NCI-H2107 (cell line): ENCODE measurements around the gene C12orf57.

Experiments
- DNase-seq: peaks from one replicate; lab custom pipeline; 2025; lab: John Stamatoyannopoulos, UW

Gene C12orf57

DNA sequence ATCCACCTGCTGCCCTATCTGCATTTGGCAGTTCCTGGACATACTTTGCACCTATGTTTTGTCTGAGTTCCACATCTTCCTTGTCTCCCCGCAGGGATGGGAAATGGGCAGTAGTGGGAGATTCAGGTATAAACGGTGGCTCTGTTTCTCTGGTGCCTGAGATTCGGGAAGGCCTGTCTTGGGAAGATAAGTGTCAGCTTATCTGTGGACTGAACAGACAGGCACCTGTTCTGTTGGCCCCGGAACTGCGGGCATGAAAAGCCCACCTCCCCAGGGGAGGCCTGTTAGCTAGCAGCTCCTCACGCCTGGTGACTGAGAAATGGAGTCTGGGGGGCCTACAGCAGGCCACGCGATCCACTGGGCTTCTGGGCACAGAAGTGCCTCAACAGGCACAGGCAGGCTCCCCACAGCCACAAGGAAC, 20.8 kb downstream of the C12orf57 start:
- no peak for DNase-seq

DNA sequence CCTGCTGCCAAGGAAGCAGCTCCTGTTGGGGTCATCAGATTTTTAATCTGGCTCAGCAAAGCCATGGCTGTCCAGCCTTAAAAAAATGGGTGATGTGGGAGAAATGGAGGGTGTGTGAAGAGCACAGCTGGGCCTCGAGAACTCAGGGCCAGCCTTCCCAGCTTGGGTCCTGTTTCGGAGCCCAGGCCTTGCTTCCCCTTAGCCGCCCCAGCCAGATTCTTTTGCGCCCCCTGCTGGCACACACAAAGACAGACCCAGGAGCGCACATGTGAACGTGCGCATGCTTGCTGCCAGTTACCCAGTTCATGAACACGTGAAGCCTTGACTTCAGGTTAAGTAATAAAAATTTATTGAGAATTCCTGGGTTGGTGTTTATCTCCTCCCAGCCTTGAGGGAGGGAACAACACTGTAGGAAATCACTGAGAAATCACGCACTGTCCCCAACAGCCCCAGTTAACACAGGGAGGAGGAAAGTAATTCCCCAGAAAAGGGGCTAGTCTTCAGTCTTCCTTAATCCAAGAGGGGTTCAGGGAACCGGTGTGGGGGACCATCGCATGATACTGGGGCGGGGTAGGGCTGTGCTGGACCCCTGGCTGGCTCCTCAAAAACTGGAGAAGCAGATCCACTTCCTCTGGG, 21.3 kb downstream of the C12orf57 start:
- peak; percentile 91 for DNase-seq

DNA sequence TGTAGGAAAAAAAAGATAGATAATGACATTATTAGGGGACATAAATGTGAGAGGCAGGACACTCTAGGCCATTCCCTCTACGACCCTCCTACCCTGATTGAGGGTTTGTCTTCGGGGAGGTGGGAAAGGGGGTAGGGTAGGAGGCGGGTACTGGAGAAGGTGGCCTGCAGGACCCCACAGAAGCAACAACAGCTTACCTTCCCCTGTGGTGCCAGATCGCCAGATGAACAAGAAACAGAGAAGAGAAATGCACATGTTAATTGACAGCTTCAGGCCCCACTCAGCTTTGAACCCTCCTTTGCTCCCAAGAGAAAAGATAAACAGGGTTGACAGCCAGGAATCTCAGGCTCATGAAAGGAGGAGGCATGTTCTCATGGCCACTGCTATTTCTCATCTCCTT, 21.9 kb downstream of the C12orf57 start:
- DNase-seq: no peak

DNA sequence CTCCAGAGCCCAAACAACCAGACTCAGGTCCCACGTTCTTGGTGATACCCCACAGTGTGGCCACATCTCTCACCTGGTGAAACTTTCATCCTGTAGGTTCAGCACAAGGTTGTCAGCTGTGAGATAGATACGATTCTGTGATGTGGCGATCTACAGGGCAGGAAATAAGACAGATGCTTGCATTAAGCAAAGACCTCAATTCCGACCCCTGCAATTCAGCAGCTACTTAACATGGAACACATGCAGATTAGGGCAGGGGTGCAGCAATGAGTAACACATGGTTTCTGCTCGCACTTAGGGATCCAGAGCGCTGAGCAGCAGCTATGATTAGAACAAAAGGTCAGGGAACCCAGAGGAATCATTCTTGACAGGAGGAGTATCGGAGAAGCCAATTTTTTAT, 22.5 kb downstream of the C12orf57 start:
- DNase-seq: no peak

DNA sequence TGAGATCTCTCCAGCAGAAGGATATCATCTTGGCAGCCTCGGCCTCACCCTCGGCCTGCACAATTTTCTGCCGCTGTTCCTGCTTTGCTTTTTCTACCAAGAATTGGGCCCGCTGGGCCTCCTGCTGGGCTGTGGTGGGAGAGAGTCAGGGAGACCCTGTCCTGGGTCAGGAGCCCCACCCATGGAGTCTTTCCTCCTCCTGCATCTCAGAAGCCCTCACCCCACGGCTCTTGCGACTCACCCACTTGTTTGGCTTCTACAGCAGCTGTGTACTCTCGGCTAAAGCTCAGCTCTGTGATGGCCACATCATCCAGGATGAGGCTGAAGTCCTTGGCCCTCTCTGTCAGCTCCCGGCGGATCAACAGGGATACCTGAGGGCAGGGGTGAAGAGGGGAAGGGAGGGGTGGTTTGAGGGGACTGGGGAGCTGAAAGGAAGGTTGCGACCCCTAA, 23.9 kb downstream of the C12orf57 start:
- no peak for DNase-seq

DNA sequence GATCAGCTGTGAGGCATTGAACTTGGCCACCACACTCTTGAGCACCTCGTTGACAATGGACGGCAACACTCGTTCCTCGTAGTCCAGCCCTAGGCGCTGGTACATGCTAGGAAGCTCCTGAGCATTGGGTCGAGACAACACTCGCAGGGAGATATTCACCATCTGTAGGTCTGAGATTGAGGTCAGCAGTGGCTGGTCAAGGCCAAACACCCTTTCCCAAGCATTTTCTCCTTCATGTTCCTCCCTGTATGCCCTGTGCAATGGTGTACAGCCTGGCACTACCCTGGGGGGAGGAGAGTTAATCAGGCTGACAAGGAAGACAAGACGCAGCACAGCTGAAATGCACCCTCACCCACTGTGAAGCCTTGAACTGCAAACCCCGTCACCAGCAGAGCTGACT, 24.6 kb downstream of the C12orf57 start:
- no peak for DNase-seq

DNA sequence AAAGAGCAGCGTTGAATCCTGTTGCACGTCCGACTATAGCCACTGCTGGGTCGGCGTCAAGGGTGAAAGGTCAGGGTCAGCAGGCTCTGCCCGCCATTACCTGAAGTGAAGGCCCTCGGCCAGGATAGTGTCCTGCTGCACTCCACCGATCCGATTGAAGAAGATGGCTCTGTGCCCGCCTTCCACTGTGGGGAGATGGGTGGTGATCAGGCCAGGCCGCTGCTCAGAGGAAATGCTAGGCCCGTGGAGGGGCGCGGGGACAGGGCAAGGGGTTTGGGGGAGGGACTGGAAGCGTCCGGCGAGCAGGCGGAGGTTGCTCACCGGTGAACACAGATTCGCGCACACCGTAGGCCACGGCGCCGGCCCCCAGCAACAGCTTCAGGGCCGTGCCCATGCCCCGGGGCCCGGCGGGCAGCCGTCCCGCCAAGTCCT, 26.3 kb downstream of the C12orf57 start:
- no peak for DNase-seq

DNA sequence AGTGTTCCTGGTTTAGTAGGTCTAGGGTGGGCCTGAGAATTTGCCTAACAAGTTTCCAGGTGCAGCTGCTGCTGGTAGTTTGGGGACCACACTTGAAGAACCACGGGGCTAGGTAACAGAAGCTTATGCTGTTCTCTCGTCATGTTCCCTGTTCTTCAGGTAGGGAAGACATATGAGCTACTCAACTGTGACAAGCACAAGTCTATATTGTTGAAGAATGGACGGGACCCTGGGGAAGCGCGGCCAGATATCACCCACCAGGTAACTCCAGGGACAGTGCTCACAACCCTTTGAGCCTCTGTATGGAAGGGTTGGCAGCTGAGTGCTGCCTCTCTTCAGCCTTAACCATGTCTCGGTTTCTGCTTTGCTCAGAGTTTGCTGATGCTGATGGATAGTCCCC, 30.4 kb downstream of the C12orf57 start:
- no peak for DNase-seq

DNA sequence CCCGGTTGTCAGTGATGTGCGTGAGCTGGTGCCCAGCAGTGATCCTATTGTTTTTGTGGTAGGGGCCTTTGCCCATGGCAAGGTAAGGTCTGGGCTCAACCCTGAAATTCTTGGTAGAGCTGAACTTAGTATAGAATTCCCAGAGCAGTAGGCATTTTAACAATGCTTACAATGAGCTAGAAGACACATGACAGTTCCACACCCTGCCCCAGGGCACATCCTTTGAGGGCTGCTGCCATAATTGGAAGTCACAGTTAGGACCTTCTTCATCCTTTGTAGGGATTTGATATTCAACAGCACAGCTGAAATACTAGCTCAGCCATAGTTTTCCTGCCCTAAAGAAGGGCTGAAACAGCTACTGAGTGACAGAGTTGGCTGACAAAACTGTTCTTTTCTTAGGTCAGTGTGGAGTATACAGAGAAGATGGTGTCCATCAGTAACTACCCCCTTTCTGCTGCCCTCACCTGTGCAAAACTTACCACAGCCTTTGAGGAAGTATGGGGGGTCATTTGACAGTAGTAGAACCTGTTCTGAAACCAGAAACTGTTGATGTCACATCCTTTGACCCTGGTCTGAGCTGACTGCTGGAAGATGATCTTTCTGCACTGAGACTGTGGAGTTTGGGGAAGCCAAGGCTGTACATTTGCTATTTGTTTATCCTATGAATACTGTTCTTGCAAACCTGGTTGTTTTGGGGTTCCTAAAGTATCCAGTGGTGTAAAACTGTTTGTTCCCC, 31.6 kb downstream of the C12orf57 start:
- DNase-seq: no peak

DNA sequence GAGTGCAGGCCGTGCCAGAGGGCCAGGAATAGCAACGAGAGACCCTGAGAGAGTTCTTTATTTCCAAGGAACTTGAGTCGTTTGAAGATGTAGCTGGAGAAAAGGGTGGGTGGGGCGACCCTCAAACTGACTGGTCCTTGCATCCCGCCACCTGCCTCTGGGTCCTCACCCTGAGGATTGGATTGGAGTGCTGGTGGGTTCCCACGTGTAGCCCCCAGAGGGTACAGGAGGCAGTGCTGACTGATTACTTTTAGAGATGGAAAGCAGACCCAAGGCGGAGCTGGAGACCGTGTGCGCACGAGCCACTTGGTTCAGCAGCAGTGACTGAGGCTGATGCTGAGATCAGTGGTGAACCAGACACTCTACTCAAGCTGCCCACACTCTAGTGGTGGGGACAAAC, 33.8 kb downstream of the C12orf57 start:
- DNase-seq: no peak

DNA sequence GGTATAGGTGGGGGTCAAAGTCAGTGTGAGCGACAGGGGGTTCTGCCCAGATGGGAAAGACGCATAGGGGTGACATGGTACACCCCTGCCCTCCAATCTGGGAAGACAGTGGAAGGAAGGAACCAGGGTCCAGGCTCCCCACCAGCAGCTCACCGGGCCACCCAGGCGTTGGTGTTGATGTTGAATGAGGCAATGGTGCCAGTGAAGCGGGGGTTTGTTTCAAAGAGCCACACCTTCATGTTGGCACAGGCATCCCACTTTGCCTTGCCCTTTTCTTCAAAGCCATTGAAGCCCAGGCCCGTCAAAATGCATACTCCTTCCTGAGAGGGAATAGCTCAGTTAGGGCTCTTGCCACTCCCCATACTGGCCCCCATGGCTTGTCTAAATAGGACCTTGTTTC, 34.4 kb downstream of the C12orf57 start:
- DNase-seq: no peak

DNA sequence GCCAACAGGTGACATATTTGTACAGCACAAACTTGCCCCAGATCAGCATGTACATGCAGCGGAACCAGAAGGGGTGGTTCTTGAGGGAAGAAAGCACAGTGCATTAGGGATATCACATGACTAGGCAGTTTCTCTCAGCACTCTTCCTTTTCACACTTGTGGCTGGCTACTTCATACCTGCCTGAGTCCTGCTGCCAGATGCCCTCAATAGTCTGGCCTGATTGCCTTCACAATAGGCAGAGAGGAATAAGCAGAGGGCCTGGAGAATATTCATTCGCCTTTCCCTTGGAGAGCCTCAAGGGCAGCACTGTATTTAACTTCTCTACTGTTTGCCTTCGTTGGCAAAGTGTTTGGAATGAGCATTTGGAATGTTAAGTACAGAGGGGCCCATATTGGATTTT, 34.8 kb downstream of the C12orf57 start:
- no peak for DNase-seq

DNA sequence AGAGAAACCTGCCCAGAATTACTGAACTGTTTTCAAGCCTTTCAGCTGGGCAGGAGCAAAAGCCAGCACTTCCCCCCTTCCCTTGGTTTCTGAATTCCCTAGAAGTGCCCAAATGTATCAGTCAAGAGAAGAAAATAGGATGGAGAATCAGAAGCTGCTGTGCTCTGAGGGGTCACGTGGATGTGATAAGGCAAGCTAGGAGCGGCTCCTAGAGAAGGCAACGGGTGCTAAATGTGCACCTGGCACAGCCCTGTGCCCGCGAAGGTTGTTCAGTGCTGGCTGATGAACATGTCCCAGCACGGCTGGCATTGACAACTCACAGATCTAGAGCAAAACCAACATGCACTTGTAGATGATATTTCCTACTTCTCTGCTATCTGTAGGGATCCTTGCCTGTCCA, 35.2 kb downstream of the C12orf57 start:
- no peak for DNase-seq

DNA sequence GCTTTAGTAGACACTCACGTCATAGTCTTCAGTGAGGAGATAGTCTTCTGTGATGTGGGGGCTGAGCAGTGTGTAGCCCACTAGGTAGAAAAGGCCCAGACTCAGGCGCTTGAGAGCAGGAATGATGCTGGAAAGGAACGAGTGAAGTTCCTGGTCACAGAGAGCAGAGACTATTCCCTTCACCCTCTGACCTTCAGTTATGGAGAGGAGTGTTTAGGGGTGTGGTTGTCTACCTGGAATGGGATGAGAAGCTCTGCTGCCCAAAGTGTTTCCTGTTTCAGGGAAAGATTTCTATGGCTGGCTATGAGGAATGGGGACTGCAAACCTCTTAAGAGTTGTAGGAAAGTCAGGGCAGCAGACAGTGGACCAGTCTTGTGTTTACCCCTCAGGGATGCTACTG, 35.6 kb downstream of the C12orf57 start:
- DNase-seq: no peak

DNA sequence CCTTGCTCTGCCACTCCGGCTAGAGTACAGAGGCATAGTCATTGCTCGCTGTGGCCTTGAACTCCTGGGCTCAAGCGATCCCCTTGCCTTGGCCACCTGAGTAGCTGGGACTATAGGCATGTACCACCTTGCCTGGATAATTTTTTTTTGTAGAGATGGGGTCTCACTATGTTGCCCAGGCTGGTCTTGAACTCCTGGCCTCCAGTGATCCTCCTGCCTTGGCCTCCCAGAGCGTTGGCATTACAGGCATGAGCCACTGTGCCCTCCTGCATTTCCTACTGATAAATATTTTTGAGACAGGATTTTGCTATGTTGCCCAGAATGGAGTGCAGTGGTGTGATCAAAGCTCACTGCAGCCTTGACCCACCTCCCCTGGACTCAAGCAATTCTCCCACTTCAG, 36.3 kb downstream of the C12orf57 start:
- no peak for DNase-seq

DNA sequence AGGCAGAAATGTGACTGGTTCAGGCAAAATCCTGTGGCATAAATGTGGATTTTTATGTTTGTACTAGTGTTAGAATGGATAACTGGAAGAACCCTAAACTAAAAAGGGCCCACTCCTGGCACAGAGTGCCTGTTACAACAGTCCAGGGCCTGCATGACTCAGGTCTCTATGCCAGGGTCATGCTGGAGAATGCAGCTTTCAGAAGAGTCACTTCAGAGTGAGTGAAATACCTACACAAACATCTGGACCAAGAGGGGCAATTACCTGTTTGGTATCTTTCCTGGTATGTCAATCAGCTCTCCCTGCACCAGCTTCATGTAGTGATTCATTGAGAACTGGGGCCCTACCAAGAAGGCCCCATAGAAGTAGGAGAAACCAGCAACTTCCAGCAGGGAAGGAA, 36.9 kb downstream of the C12orf57 start:
- no peak for DNase-seq

DNA sequence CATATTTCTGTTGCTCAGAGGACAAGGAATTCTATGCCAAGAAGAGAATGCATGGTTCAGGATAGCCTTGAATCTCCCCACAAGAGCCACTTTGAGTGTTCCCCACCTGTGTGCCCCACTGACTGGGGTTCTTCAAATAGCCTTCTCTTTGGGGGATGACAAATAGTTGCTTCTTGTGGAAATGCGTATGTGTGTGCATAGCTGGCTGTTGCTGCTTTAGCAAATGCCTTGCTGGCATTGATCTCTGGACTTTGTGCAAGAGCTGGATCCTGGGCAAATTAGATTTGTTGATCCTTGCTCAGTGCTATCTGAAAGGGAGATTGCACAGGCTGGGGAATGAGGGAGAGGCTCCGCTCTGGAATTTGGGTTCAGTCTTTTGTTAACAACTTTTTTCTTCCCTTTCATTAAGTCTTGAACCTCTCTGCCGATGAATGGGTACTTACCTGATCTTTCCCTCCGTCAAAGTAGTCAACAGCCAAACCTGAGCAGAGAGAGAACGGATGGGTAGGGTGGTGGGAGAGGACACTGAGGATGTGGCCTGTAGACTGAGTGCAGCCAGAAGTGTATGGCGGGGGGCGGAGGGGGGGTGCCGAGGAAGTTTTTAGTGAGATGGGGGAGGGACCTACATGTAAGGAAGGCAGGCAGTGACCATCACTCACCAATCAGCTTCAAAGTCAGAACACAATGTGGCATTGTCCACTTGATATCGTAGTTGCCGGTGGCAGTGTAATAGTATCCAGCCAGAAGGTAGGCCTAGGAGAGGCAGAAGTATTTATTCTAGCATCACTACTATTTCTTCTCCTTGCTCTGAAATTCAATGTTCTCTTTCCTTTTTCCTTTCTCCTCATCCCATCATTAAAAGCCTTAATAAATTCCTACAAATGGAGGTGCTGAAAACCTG, 37.6 kb downstream of the C12orf57 start:
- no peak for DNase-seq

DNA sequence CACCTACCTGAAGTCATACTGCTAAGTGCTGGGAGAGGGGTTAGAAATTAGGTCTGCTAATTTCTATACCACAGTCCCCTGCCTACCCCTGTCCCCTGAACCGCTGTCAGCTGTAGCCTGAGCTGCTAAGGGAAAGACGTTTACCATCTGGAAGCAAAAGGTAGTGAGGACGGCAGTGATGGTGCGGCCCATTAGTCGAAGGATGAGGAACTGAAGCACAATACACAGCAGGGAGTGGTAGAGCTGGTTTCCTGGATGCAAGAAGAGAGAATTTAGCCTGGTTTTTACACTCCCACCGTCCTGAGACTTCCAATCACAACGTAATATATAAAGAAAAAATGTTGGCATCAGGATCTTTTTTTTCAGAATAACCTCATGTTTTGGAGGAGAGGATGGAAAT, 38.7 kb downstream of the C12orf57 start:
- DNase-seq: no peak

DNA sequence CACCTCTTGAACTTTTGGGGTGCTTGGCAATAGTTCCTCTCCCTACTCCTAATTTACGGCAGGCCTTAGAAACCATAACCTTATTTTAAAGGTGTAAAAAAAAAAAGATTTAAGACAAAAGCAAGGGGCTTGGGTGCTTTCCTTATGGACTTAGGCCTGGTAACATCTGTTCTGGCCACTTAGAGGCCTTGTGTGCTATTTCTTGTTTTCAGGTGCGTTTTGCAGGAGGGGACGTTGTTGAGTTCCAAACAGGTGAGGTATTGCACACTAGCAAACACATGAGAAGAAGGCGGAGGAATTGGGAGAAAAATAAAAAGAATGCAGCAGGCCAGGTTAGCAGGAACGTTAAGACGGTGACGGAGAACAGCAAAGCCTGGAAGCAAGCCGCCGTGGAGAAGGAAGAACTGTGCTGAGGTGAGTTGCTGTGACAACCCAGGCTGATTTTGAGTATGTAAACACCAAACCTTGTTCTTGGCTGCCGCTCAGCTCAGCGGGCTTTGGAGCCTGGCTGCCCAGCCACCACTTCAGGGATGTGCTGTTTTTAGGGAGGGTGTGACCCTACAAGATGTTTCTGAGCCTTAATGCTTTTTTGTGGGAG, 44.2 kb downstream of the C12orf57 start:
- no peak for DNase-seq
